Adrenal gland (tissue), 5 donors: ENCODE data around the gene FAM120C.

ENCODE experiments used
- CTCF ChIP-seq, 6 experiments: fragments of 450-650 bp in 4 of 6; fragments of 200-600 bp in 2 of 6; sonication (generic) in 1 of 6; IDR thresholded peaks; 1 replicate in 5 of 6; 2 replicates in 1 of 6; pipeline versions ENCODE4 v1.5.1 to v1.8.0; 2016 to 2021; ENCODE audit warnings: antibody characterized with exemption in 6 of 6, mild to moderate bottlenecking in 2 of 6, moderate library complexity in 1 of 6
- POLR2A ChIP-seq, 2 donors: fragments of 450-650 bp; IDR thresholded peaks; one replicate each; pipeline ENCODE4 v1.6.1; 2017; ENCODE audit warnings: antibody characterized with exemption in 2 of 2, mild to moderate bottlenecking in 2 of 2, moderate library complexity in 1 of 2
- donor health status: DM: no; HTN: no; CAD: no.

GRCh38 chrX:54172455-54172854, 10.6 kb downstream of the FAM120C start:
- TF ChIP-seq CTCF (IDR thresholded peaks at IDR 0.05) (no peak), POLR2A (IDR thresholded peaks at IDR 0.05) (no peak)
